Lung (tissue), 12 donors: ENCODE results near the gene SIL1. TPM values are rescaled to one million over a fixed set of nuclear protein-coding genes. Genes with fewer than 3 reads are reported as not detected.

ENCODE experiments used
- ATAC-seq: fragments of 200-7000 bp; cut with Tn5 transposase; one replicate; pipeline ENCODE4 v1.9.1; 2020; ENCODE audit warnings: moderate number of reproducible peaks; ENCODE audit not compliant: insufficient read depth, low FRiP score
- DNase-seq, 3 donors: peaks; one replicate each; pipeline ENCODE4 v3.0.0-alpha.2; 2013 to 2017
- H3K27ac ChIP-seq, 2 donors: one replicate each; pipeline ENCODE4 v1.5.1; 2013; ENCODE audit warnings: mild to moderate bottlenecking in 2 of 2, moderate library complexity in 2 of 2, control low read depth in 1 of 2, inconsistent platforms in 1 of 2, low read depth in 1 of 2, low read length in 1 of 2
- H3K27me3 ChIP-seq, 3 donors: one replicate each; pipeline ENCODE4 v1.5.1; 2013; ENCODE audit warnings: low read length in 2 of 3; ENCODE audit not compliant: control insufficient read depth in 3 of 3, insufficient read depth in 3 of 3
- H3K36me3 ChIP-seq, 4 donors: one replicate each; pipeline ENCODE4 v1.5.1; 2013; ENCODE audit warnings: low read length in 4 of 4, mild to moderate bottlenecking in 1 of 4, moderate library complexity in 1 of 4; ENCODE audit not compliant: control insufficient read depth in 4 of 4, insufficient read depth in 4 of 4
- H3K4me1 ChIP-seq, 5 donors: one replicate each; pipeline ENCODE4 v1.5.1; 2013; ENCODE audit warnings: low read length in 5 of 5, mild to moderate bottlenecking in 2 of 5, moderate library complexity in 1 of 5; ENCODE audit not compliant: control insufficient read depth in 5 of 5, insufficient read depth in 5 of 5
- H3K4me3 ChIP-seq: one replicate; pipeline ENCODE4 v1.5.1; 2013; ENCODE audit warnings: mild to moderate bottlenecking, control low read depth, moderate library complexity
- H3K9ac ChIP-seq, 2 donors: one replicate each; pipeline ENCODE4 v1.5.1; 2013; ENCODE audit warnings: low read length in 2 of 2, control low read depth in 1 of 2; ENCODE audit not compliant: insufficient read depth in 1 of 2
- H3K9me3 ChIP-seq, 4 donors: one replicate each; pipeline ENCODE4 v1.5.1; 2013; ENCODE audit warnings: low read length in 3 of 4, mild to moderate bottlenecking in 1 of 4, moderate library complexity in 1 of 4; ENCODE audit not compliant: control insufficient read depth in 4 of 4, insufficient read depth in 3 of 4
- CTCF ChIP-seq: IDR thresholded peaks from 2 replicates; pipeline ENCODE4 v1.5.1; 2012; ENCODE audit warnings: mild to moderate bottlenecking; ENCODE audit errors: control extremely low read depth, extremely low read depth
- WGBS, 2 donors: extraction: QIAGEN DNeasy Blood & Tissue Kit; methylation state at CpG; one replicate each; pipeline ENCODE4 v1.1.7; 2013; 5-methylcytosine and 5-hydroxymethylcytosine counted together
- polyA plus RNA-seq, 2 donors: library from polyadenylated mRNA; stranded (reverse); fragments of 200-250 nt; gene quantifications; one replicate each; pipeline ENCODE4 v1.2.1, GENCODE V29; 2013
- total RNA-seq, 2 donors: library from RNA; depleted of rRNA in 1 of 2; stranded (reverse); fragments of >200 nt in 1 of 2; gene quantifications; one replicate each; pipeline ENCODE4 v1.2.1, GENCODE V29; 2014 to 2021
- donor health status: control.
- donor health status: control.
- donor health status: Bipolar disorder and iron deficiency.
- donor health status: healthy.
- donor health status: DM: yes; HTN: yes; CAD: no.

Gene SIL1
- total and polyA plus RNA-seq, 4 donors = 38.5 to 109 (median 78.4) TPM

GRCh38 chr5:138983984-138984383, 214.2 kb downstream of the SIL1 start:
- peaks cover 0 to 5% (median 3%) of the 10 kb centered on the region in 5 donors for H3K4me1 ChIP-seq
- no peaks in the 10 kb centered on the region for H3K36me3 ChIP-seq
- 83 to 96% methylated on average over 2 of the region's 2 CpGs for WGBS, 2 donors
- H3K9ac ChIP-seq = no peak overlapping the region
- ATAC-seq (no peak), DNase-seq (no peak)
- no peak overlapping the region for H3K27ac ChIP-seq
- H3K4me3 ChIP-seq = no peak overlapping the region
- H3K9me3 ChIP-seq = no peaks in the 10 kb centered on the region
- TF ChIP-seq CTCF = no peak
- no peaks in the 10 kb centered on the region for H3K27me3 ChIP-seq

- ATAC-seq (no peak), DNase-seq (no peak)
- Histone ChIP-seq H3K4me3 (no peak overlapping the region), H3K9me3 (peaks cover 0 to 1% (median 0%) of the 10 kb centered on the region in 4 donors), H3K36me3 (no peaks in the 10 kb centered on the region), H3K4me1 (peaks cover 0 to 5% (median 3%) of the 10 kb centered on the region in 5 donors), H3K27ac (no peak overlapping the region), H3K27me3 (no peaks in the 10 kb centered on the region), H3K9ac (no peak overlapping the region)
- WGBS, 2 donors = 70 to 81% methylated on average over 7 of the region's 7 CpGs
- TF ChIP-seq CTCF = no peak
Observed at GRCh38 chr5:138981586-138981985, 216.6 kb downstream of the SIL1 start.

GRCh38 chr5:138981131-138981530, 217.0 kb downstream of the SIL1 start:
- DNase-seq (no peak), ATAC-seq (no peak)
- Histone ChIP-seq H3K27me3 (no peaks in the 10 kb centered on the region), H3K9me3 (peaks cover 0 to 1% (median 0%) of the 10 kb centered on the region in 4 donors), H3K27ac (no peak overlapping the region), H3K9ac (no peak overlapping the region), H3K36me3 (no peaks in the 10 kb centered on the region), H3K4me1 (peaks cover 0 to 5% (median 3%) of the 10 kb centered on the region in 5 donors), H3K4me3 (no peak overlapping the region)
- TF ChIP-seq CTCF = no peak
- 92 to 93% methylated on average over 3 of the region's 3 CpGs for WGBS, 2 donors

- Histone ChIP-seq H3K4me3 (no peak overlapping the region), H3K27ac (no peak overlapping the region), H3K4me1 (peaks cover 0 to 5% (median under 1%) of the 10 kb centered on the region in 5 donors), H3K27me3 (no peaks in the 10 kb centered on the region), H3K9ac (no peak overlapping the region), H3K9me3 (peaks cover 0 to 1% (median 0%) of the 10 kb centered on the region in 4 donors), H3K36me3 (no peaks in the 10 kb centered on the region)
- ATAC-seq (no peak), DNase-seq (no peak)
- TF ChIP-seq CTCF = no peak
Observed at GRCh38 chr5:138980441-138980840, 217.7 kb downstream of the SIL1 start.
